Lower leg skin (tissue), 3 donors: Measurements from ENCODE around the gene CPZ.

Experiments used
- POLR2A ChIP-seq, 2 donors: fragments of 450-650 bp; IDR thresholded peaks; one replicate each; pipeline ENCODE4 v1.6.1; 2016 to 2017; ENCODE audit warnings: antibody characterized with exemption in 2 of 2, mild to moderate bottlenecking in 1 of 2, moderate library complexity in 1 of 2
- TF ChIP-seq, protein P1 (sequence below), 3 donors: fragments of 450-650 bp; IDR thresholded peaks; one replicate each; pipeline ENCODE4 v1.5.1; 2016; ENCODE audit warnings: antibody characterized with exemption in 3 of 3, mild to moderate bottlenecking in 3 of 3, moderate library complexity in 2 of 3

GRCh38 chr4:8648296-8648695 lies 55.7 kb downstream of the CPZ start:
- TF ChIP-seq, protein P1, sequence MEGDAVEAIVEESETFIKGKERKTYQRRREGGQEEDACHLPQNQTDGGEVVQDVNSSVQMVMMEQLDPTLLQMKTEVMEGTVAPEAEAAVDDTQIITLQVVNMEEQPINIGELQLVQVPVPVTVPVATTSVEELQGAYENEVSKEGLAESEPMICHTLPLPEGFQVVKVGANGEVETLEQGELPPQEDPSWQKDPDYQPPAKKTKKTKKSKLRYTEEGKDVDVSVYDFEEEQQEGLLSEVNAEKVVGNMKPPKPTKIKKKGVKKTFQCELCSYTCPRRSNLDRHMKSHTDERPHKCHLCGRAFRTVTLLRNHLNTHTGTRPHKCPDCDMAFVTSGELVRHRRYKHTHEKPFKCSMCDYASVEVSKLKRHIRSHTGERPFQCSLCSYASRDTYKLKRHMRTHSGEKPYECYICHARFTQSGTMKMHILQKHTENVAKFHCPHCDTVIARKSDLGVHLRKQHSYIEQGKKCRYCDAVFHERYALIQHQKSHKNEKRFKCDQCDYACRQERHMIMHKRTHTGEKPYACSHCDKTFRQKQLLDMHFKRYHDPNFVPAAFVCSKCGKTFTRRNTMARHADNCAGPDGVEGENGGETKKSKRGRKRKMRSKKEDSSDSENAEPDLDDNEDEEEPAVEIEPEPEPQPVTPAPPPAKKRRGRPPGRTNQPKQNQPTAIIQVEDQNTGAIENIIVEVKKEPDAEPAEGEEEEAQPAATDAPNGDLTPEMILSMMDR (IDR thresholded peaks at IDR 0.05) = no peak
- TF ChIP-seq POLR2A (IDR thresholded peaks at IDR 0.05) = no peak
